Fibroblast of skin of right biceps (primary cell): ENCODE results near the gene LSG1.
"Not testable (repeated sequence)": the region's sequence is repeated elsewhere in the genome, so short reads cannot be mapped to it uniquely, and the experiment has no call there.

Source experiments
- DNase-seq: peaks from one replicate; pipeline ENCODE4 v3.0.0-alpha.2; 2013

The LSG1 gene

GRCh38 chr3:194647747-194648146, 24.2 kb downstream of the LSG1 start:
- DNase-seq = no peak

GRCh38 chr3:194642769-194643168, 29.2 kb downstream of the LSG1 start:
- DNase-seq = no peak

- DNase-seq = peak; percentile 23
Measured at GRCh38 chr3:194640829-194641228, 31.2 kb downstream of the LSG1 start.

DNA sequence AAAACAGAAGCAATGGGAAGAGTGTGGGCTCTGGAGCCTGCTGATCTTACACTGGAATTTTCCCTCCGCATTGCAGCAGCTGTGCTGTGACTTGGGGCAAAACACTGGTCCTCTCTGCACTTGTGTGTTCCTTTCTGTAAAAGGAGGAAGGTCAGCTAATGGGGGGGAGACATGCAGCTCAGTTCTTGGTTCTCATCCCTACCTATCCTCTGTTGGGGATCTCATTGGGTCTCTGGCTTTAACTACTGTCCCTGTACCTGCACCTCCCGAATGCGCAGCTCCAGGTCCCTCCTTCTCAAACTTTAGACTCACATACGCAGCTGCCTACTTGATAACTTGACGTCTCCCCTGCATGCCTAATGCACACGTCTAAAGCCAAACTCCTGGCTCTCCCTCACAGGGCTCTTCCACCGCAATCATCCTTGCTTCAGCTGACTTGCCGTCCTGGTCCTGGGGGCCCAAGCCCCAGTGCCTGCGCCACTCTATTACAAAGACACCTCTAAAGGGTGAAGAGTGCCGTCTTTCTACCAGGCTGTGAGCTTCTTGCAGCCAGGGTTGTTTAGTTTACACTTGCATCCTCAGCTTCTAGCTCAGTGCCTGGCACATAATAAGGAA, 32.9 kb downstream of the LSG1 start:
- no peak for DNase-seq

DNA sequence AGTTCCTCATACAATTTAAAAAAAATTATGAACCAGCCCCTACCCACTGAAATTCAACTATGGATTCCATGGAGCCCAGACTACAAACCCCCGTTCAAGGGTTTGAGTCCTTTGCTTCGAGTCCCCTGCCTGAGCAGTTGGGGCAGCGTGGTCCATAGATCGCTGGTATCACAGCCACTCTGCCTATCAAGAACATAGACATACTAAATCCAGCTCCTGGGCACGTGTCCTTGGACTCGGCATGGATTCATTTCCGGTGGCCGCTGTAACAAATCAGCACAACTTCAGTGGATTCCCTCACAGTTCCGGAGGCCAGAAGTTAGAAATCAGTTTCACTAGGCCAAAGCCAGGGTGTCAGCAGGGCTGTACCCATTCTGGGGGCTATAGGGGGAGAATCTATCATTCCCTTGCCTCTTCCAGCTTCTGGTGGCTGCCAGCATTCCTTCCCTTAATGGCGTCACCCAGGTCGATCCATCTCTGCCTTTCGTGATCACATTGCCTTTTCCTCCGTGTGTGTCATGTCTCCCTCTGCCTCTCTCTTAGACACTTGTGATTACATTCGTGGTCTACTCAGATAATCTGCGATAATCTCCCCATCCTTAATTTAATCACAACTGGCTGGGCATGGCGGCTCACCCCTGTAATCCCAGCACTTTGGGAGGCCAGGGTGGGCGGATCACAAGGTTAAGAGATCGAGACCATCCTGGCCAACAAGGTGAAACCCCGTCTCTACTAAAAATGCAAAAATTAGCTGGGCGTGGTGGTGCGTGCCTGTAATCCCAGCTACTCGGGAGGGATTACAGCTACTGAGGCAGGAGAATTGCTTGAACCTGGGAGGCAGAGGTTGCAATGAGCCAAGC, 34.2 kb downstream of the LSG1 start:
- DNase-seq = no peak

GRCh38 chr3:194637066-194637465, 34.9 kb downstream of the LSG1 start:
- DNase-seq = no peak

- DNase-seq = peak; percentile 74
Measured at GRCh38 chr3:194633349-194634004, 38.5 kb downstream of the LSG1 start, which contains the start of gene TMEM44. TMEM44 (minus strand) TSS chr3:194633419; CDS start chr3:194633215, 204 bp downstream.

DNA sequence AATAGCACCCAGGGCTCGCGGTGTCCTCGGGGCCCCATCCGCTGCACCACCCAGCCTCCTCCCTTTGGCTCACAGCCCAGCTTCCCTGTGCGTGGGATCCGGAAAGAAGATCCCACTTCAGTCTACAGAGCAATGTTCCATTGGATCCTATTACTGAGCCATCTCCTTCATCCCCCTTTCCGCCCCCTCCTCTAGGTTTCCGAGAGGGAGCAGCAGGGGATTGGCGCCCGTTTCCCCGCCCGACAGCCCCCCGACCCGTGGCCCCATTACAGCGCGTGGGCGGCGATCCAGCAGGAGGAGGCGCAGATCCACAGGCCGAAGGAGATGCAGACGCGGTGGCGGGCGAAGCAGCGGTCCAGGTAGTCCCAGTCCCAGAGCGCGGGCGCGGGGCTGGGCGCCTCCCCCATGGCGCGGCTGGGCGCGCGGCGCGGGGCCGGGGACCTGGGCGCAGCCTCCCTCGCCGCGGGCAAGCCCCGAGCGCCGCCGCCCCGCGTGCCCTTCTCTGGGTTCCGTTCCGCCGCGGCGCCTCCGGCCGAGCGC, 39.1 kb downstream of the LSG1 start:
- DNase-seq = peak; percentile 52

DNA sequence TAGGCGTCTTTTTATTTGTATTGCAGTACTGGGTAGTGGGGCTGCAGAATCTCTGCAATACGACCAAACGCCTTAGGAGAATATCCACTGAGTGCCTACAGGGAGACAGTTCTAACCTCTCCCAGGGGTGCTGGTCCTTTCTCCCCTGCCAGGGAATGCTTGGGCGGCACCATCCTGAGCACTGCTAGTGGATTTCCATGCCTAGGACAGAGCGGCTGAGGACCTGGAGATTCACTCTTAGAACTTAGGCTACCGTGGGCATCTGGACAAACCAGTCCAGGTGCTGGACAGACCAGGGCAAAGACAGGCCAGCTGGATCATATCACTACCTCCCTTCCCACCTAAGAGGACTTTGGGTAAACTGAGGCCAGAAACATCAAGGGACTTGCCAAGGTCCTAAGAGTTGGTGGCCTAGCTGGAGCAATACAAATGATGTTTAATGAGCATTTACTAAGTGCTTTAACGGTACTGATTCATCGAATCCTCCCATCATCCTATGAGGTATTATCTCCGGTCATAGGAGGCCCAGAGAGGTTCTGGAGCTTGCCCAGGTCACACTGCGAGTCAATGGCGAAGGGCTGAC, 39.7 kb downstream of the LSG1 start:
- DNase-seq = no peak

GRCh38 chr3:194631696-194632095, 40.3 kb downstream of the LSG1 start:
- DNase-seq = no peak

DNA sequence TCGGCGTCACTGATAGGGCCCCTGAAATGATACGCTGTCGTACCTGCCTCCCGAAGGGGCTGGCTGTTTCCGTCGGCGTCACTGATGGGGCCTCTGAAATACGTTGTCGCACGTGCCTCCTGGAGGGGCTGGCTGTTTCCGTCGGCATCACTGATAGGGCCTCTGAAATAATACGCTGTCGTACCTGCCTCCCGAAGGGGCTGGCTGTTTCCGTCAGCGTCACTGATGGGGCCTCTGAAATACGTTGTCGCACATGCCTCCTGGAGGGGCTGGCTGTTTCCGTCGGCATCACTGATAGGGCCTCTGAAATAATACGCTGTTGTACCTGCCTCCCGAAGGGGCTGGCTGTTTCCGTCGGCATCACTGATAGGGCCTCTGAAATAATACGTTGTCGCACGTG, 41.3 kb downstream of the LSG1 start:
- not testable (repeated sequence) for DNase-seq

DNA sequence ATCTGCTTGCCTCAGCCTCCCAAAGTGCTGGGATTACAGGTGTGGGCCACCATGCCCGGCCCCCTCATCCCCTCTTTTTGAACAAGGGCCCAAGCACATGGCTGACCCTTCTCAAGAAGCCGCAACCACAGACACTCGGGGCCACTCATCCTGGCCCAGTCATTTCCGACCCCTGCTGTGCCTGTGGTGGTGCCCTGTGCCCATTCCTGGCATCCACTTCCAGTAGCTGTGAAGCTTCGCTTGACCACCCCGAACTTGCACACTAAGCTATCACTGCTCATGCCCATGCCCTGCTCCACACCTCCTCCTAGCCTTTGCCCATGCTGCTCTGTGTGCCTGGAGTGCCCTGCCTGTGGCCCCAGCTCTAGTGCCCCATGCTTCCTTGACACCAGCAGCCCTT, 47.0 kb downstream of the LSG1 start:
- DNase-seq = no peak

- no peak for DNase-seq
Measured at GRCh38 chr3:194623449-194624290, 48.3 kb downstream of the LSG1 start.

DNA sequence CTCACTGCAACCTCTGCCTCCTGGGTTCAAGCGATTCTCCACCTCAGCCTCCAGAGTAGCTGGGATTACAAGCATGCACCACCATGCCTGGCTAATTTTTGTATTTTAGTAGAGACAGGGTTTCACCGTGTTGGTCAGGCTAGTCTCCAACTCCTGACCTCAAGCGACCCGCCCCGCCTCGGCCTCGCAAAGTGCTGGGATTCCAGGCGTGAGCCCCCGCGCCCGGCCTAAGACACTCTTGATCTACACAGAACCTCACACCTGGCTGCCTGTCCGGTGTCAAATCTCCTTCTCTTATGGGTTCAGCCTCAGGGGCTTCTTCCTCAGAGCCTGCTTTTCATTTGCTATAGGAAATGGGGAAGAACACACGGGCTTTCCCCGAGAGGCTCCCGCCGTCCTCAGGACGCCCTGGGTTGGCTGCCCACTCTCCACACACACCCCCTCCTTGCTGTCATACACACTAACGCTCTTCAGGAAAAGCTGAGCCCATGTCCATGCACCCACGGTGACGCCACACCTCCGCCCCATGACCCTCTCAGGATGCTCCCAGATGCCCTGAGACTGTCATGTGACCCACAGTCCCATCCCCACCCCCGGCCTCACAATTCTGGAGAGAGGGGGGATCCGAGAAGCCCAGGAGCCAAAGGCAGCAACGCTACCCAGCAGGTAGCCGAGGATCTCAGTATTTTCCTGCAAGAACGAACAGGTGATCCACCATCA, 49.2 kb downstream of the LSG1 start:
- no peak for DNase-seq

DNA sequence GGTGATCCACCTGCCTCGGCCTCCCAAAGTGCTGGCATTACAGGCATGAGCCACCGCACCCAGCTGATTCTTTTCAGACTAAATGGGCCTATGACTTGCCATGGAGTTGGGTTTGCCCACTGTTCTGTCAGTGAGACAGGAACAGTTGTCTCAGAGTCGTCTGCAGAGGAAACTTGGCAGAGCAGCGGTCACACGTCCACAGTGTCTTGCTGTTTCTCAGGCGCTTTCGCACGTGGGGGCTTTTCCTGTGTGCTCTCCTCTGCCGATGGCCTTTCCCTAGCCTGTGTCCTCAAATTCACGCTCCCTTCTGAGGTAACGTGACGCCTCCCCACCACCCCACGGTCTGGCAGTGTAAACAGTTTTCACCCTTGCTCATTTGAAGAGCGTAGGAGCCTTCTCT, 50.0 kb downstream of the LSG1 start:
- no peak for DNase-seq

- DNase-seq = no peak
Measured at GRCh38 chr3:194620196-194620595, 51.8 kb downstream of the LSG1 start.

DNA sequence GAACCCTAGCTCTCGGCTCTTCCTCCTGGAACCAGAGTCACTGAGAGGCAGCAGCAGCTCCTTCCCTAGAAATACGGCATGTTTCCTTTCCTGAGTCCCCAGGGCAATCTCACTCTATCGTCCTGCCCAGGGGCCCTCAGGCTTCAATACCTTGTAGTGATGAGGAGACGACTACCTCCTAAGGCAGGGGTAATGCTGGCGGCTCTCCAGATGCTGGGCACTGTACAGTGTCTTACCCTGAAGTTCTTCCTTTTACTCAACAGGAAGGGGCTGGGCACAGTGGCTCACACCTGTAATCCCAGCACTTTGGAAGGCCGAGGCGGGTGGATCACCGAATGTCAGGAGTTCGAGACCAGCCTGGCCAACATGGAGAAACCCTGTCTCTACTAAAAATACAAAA, 52.2 kb downstream of the LSG1 start:
- DNase-seq = no peak

GRCh38 chr3:194618858-194619608, 53.0 kb downstream of the LSG1 start:
- DNase-seq = no peak

DNA sequence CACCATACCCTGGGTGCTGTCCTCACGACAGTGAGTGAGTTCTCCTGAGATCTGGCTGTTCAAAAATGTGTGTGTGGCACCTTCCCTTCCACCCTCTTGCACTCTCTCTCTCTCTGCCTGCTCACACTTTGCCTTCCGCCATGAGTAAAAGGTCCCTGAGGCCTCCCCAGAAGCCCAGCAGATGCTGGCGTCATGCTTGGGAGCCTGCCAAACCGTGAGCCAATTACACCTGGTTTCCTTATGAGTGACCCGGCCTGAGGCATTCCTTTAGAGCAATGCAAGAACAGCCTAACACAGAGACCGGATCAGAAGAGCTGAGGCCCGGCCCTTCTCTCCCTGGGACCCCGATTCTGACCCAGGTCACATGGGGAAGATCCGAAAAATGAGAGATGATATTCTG, 54.2 kb downstream of the LSG1 start:
- DNase-seq = peak; percentile 62

DNA sequence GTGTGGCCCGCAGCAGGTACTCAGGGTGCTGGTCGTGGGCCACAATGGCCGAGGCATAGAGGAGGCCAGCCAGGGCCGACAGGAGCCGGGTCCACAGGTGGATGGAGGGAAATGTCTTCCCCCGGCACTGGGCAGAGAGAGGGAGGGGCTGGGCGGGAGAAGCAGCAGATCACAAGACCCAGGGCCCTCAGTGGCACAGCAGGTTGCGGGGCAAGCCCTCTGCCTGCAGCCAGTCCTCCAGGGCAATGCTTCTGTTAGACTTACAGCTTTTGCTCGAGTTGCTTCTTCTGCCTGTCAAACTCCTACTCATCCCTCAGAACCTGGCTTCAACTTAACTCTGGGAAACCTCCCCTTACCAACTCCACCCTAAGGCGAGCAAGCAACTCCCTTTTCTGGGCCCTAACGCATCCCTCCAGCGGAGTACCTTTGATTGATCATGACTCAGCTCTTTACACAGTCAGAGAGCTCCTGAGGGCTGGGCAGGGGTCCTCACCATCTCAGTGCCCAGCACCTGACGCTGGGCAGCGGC, 54.8 kb downstream of the LSG1 start:
- no peak for DNase-seq

GRCh38 chr3:194615226-194615625, 56.8 kb downstream of the LSG1 start:
- DNase-seq = no peak
